ENCODE data around the gene ARGFX. TPM values are rescaled to one million over a fixed set of nuclear protein-coding genes. Genes with fewer than 3 reads are reported as not detected.

ARGFX gene
- total and polyA plus RNA-seq, 9 of the 15 experiments (the other 6 are each of a cell fraction or from before 2014, with no cell fraction given): not detected

GRCh38 chr3:121557426-121557934 lies 10.3 kb upstream of the ARGFX start:
- Histone ChIP-seq H2AFZ (ENCODE audit: low read depth, low read length) (no peak overlapping the region), H3K36me3 (ENCODE audit: control insufficient read depth, insufficient read depth, low read length) (no peaks in the 10 kb centered on the region), H3K4me2 (ENCODE audit: insufficient read depth, low read length) (no peak overlapping the region), H3K27me3 (ENCODE audit: control insufficient read depth in 2 of 2, insufficient read depth in 2 of 2, low read length in 2 of 2) (no peaks in the 10 kb centered on the region; a peak in 2 of 5 replicates), H3K9me1 (ENCODE audit: control insufficient read depth, insufficient read depth, low read length) (no peaks in the 10 kb centered on the region), H3K4me1 (replicated peaks in 1 of 2; ENCODE audit: control insufficient read depth in 2 of 2, insufficient read depth in 2 of 2, low read length in 2 of 2) (peaks cover 0 to 4% of the 10 kb centered on the region in 2 experiments; a peak in 3 of 5 replicates), H3K9ac (ENCODE audit: insufficient read depth in 1 of 2, low read depth in 2 of 2, low read length in 2 of 2) (no peak overlapping the region), H3K27ac (ENCODE audit: extremely low read depth, low read depth, low read length) (no peak overlapping the region), H3K9me3 (replicated peaks; ENCODE audit: control insufficient read depth, insufficient read depth, low read depth, low read length) (no peaks in the 10 kb centered on the region), H4K20me1 (replicated peaks; ENCODE audit: control insufficient read depth, insufficient read depth, low read length) (no peaks in the 10 kb centered on the region; the same call in 1 of the 2 replicates), H3K4me3 (no peak overlapping the region), H3K79me2 (ENCODE audit: control insufficient read depth, insufficient read depth, low read length) (no peaks in the 10 kb centered on the region)
- FAIRE-seq (no peak), ATAC-seq (no peak), DNase-seq (ENCODE audit: extremely low read depth in 1 of 4, low spot score in 3 of 4) (no peak)
- BruUV-seq (replicated peaks): no TSS peak
- POLR2A ChIA-PET: interaction anchor here (0.6 kb wide), 1 partner anchor 1997 kb away, joined by 3 read pairs; no protein-coding TSS in a partner anchor
- in situ Hi-C loops (cut with MboI): no loop called here
- CTCF ChIA-PET (ENCODE audit: low intra/inter-chr PET ratio): interaction anchor here (0.7 kb wide), 1 partner anchor 829 kb away, joined by 4 read pairs; no protein-coding TSS in a partner anchor
- TF ChIP-seq TAF1 (IDR thresholded peaks at IDR 0.05; ENCODE audit: control insufficient read depth, extremely low read depth, insufficient read depth, low read length, severe bottlenecking): no peak
- no peak for TF ChIP-seq CBX3 (IDR thresholded peaks at IDR 0.05; ENCODE audit: borderline replicate concordance in 1 of 2, low read length in 2 of 2)
- TF ChIP-seq, protein P1, sequence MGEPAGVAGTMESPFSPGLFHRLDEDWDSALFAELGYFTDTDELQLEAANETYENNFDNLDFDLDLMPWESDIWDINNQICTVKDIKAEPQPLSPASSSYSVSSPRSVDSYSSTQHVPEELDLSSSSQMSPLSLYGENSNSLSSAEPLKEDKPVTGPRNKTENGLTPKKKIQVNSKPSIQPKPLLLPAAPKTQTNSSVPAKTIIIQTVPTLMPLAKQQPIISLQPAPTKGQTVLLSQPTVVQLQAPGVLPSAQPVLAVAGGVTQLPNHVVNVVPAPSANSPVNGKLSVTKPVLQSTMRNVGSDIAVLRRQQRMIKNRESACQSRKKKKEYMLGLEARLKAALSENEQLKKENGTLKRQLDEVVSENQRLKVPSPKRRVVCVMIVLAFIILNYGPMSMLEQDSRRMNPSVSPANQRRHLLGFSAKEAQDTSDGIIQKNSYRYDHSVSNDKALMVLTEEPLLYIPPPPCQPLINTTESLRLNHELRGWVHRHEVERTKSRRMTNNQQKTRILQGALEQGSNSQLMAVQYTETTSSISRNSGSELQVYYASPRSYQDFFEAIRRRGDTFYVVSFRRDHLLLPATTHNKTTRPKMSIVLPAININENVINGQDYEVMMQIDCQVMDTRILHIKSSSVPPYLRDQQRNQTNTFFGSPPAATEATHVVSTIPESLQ (CRISPR knock-in tag; IDR thresholded peaks at IDR 0.05): no peak
- intact Hi-C loops (cut with micrococcal nuclease): no loop called here
- 56% methylated on average over 5 of the region's 5 CpGs for WGBS (ENCODE audit: insufficient coverage, low coverage, missing lambda C conversion rate)

Data from K562 (cell line).